ENCODE results near the gene PSG7. TPM values are rescaled to one million over a fixed set of nuclear protein-coding genes. Genes with fewer than 3 reads are reported as not detected.
"Not testable (repeated sequence)": the region's sequence is repeated elsewhere in the genome, so short reads cannot be mapped to it uniquely, and the experiment has no call there.

Gene PSG7
- total RNA-seq, 6 experiments from 2014 or later, result not detected

DNA sequence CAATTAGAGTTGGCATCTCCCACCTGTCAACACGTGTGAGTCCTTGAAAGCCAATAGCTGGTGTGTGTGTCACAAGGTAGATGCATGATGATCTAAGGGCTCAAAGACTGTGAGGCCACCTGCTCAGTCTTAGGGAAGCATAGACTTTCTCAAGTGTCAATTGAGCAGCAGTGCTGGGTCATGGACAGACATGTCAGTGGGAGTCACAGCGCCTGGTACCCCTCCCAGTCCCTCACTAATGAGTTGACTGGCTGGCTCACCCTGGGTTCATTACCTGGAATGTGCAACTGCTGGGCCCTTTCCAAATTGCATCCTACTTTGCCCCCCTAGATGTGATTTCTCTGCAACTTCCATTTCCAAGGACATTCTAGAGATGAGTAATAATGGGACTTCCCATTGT lies 10.2 kb downstream of the PSG7 start:
- WGBS (ENCODE audit: insufficient coverage, low coverage, low lambda C conversion rate, missing lambda C conversion rate), result 14% methylated on average over 2 of the region's 2 CpGs
- intact Hi-C loops (cut with DNase I), result no loop called here
- H3K27ac ChIP-seq, result no peak overlapping the region
- no peaks in the 10 kb centered on the region for H3K27me3 ChIP-seq
- no peaks in the 10 kb centered on the region for H3K4me1 ChIP-seq
- ATAC-seq (no peak), DNase-seq (no peak)
- H3K36me3 ChIP-seq, result no peaks in the 10 kb centered on the region
- no peak overlapping the region for H3K4me3 ChIP-seq
- H3K9me3 ChIP-seq, result no peaks in the 10 kb centered on the region
- TF ChIP-seq, protein P1, sequence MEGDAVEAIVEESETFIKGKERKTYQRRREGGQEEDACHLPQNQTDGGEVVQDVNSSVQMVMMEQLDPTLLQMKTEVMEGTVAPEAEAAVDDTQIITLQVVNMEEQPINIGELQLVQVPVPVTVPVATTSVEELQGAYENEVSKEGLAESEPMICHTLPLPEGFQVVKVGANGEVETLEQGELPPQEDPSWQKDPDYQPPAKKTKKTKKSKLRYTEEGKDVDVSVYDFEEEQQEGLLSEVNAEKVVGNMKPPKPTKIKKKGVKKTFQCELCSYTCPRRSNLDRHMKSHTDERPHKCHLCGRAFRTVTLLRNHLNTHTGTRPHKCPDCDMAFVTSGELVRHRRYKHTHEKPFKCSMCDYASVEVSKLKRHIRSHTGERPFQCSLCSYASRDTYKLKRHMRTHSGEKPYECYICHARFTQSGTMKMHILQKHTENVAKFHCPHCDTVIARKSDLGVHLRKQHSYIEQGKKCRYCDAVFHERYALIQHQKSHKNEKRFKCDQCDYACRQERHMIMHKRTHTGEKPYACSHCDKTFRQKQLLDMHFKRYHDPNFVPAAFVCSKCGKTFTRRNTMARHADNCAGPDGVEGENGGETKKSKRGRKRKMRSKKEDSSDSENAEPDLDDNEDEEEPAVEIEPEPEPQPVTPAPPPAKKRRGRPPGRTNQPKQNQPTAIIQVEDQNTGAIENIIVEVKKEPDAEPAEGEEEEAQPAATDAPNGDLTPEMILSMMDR (IDR thresholded peaks at IDR 0.05), result no peak
- no peak for TF ChIP-seq POLR2A (IDR thresholded peaks at IDR 0.05)

DNA sequence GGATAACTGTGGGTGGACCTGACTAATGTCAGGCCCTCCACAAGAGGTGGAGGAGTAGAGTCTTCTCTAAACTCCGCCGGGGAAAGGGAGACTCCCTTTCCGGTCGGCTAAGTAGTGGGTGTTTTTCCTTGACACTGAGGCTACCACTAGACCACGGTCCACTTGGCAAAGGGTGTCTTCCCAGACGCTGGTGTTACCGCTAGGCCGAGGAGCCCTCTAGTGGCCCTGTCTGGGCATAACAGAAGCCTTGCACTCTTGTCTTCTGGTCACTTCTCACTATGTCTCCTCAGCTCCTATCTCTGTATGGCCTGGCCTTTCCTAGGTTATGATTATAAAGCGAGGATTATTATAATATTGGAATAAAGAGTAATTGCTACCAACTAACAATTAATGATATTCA lies 13.9 kb downstream of the PSG7 start:
- TF ChIP-seq, protein P1 (IDR thresholded peaks at IDR 0.05), result peak in 3 of 4 donors; percentile 11 to 56 (median 29)
- H3K4me3 ChIP-seq; intact Hi-C loops (cut with DNase I); H3K27me3 ChIP-seq; H3K9me3 ChIP-seq; H3K27ac ChIP-seq; H3K4me1 ChIP-seq; ATAC-seq; H3K36me3 ChIP-seq: not testable (repeated sequence)
- DNase-seq, result peak in 1 of 3 donors; percentile 30
- 27% methylated on average over 9 of the region's 9 CpGs for WGBS (ENCODE audit: insufficient coverage, low coverage, low lambda C conversion rate, missing lambda C conversion rate)

DNA sequence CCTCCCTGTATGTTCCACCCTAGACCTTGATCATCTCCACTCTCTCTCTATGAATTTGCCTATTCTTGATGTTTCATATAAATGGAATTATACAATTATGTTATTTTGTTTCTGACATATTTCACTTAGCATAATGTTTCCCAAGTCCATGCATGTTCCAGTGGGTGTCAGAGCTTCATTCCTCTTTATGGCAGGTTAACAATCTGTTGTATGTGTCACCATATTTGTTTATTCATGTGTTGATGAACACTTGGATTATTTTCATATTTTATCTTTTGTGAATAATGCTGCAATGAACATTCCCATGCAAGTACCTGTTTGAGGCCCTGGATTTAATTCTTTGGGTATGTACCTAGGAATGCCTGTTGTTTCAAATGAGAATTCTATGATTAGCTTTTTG lies 16.0 kb downstream of the PSG7 start:
- DNase-seq; ATAC-seq; H3K27ac ChIP-seq; intact Hi-C loops (cut with DNase I); H3K4me1 ChIP-seq; H3K36me3 ChIP-seq; H3K4me3 ChIP-seq; H3K9me3 ChIP-seq; H3K27me3 ChIP-seq: not testable (repeated sequence)

DNA sequence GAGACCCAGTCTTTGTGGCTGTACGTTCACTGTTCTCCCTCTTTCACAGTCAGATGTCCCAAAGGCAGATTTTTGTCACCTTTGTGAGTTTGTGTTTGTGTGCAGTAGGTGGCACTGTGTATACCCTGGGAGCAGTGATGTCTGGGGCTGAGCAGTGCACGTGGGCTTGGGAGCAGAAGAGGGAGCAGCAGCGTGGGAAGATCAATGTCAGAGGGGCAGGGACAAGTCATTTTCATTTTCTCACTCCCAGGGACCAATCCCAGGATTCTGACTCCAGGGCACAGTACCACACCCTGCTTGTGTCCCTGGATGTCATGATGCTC lies 17.3 kb downstream of the PSG7 start:
- ATAC-seq (no peak), DNase-seq (no peak)
- Histone ChIP-seq H3K27me3 (no peaks in the 10 kb centered on the region), H3K27ac (no peak overlapping the region), H3K4me1 (no peaks in the 10 kb centered on the region), H3K4me3 (no peak overlapping the region), H3K36me3 (no peaks in the 10 kb centered on the region), H3K9me3 (no peaks in the 10 kb centered on the region)
- TF ChIP-seq, protein P1 (IDR thresholded peaks at IDR 0.05), result no peak
- no peak for TF ChIP-seq POLR2A (IDR thresholded peaks at IDR 0.05)
- intact Hi-C loops (cut with DNase I), result no loop called here
- 20% methylated on average over 2 of the region's 3 CpGs for WGBS (ENCODE audit: insufficient coverage, low coverage, low lambda C conversion rate, missing lambda C conversion rate)

DNA sequence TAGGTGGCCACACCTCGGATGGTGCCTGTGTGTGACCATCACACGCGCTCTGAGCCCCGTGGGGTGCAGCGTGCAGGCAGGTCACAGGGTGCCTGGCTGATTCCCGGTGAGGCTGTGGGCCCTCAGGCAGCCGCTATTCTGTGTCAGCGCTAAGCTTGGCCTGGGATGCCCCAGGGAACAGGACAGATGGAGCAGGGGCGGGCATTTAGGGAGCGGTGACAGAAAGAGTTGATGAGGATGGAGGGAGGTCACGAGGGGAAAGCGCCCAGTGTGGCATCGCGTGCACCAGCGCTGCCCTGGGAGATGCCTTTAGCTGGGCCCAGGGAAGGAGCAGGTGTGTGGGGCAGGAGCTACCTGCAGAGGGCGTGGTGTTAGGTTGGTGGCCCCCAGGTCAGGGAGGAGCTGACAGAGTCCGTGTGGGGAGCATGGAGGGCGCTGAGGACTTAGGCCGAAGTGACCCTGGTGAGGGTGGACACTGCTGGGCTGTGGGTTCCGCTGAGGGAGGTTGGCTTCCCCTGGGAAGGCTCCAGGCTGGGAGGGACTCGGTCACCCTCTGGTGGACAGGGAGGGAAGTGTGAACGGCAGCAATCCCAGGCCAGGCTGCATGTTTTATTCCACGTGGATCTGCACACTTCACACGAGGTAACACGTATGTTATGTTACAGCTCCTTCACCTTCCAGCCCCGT lies 17.8 kb downstream of the PSG7 start:
- DNase-seq; H3K4me1 ChIP-seq; H3K36me3 ChIP-seq; H3K4me3 ChIP-seq; ATAC-seq; H3K27me3 ChIP-seq; intact Hi-C loops (cut with DNase I); H3K9me3 ChIP-seq; H3K27ac ChIP-seq: not testable (repeated sequence)
- TF ChIP-seq, protein P1 (IDR thresholded peaks at IDR 0.05), result peak in 1 of 4 donors; percentile 27
- WGBS (ENCODE audit: insufficient coverage, low coverage, low lambda C conversion rate, missing lambda C conversion rate), result 80% methylated on average over 1 of the region's 26 CpGs

DNA sequence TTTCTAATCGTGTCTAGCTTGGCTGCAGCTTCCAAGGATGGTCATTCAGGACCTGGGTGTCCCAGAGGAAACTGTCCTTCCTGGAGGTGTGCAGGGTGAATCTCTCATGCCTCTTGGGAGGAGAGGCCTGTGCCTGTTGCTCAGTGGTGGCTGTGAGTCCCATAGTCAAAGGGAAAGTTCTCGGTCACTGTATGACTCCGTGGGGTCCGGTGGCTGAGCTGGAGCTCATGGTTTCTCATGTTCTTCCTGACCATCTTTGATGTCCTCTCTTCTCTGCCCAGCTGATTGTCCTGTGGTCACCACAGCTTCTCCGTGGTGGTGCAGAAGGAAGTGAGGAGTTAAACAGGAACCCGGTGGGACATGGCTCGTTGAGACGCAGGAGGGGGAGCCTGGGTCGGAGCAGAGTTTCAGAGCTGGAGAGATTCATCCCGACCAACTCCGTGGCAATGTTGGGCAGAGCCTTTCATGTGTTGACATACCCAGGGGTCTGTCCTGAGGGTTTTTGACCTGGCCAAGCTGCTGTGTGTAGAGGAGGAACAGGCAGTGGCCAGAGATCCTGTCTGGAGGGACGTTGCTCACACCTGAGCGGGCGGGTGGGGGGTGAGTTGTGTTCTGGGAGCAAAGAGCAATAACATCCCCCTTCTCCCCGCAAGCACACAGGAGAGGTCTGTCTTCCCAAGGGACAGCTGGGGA lies 18.5 kb downstream of the PSG7 start:
- H3K4me3 ChIP-seq; H3K27me3 ChIP-seq; H3K9me3 ChIP-seq; H3K36me3 ChIP-seq; intact Hi-C loops (cut with DNase I); ATAC-seq; H3K27ac ChIP-seq; DNase-seq; H3K4me1 ChIP-seq: not testable (repeated sequence)
- WGBS (ENCODE audit: insufficient coverage, low coverage, low lambda C conversion rate, missing lambda C conversion rate), result 62% methylated on average over 8 of the region's 15 CpGs

DNA sequence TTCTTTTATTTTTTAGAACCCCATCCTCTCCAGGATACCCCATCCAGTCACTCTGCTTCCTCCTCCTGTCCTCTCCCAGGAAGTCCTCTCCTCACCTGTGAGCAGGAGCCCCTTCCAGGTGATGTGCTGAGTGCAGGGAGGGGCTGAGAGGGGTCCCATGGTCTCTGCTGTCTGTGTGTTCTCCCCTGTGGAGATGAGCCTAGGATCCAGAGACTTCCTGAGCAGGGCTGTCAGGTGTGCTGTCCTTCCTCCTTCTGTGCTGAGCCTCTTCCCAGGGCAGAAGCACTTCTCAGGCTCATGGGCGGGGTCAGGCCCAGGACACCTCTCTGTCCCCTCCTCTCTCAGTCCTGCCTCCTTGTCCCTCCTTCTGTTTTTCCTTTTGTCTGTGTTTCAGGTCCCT lies 19.4 kb downstream of the PSG7 start, which contains the start of gene PSG6:
PSG6 (minus strand) TSS at position 261 of the 400 bp plus-strand sequence; CDS start at position 159, 102 bp downstream.
- intact Hi-C loops (cut with DNase I); H3K9me3 ChIP-seq; H3K4me3 ChIP-seq; H3K27me3 ChIP-seq; H3K36me3 ChIP-seq; DNase-seq; ATAC-seq; H3K4me1 ChIP-seq; H3K27ac ChIP-seq: not testable (repeated sequence)
- WGBS (ENCODE audit: insufficient coverage, low coverage, low lambda C conversion rate, missing lambda C conversion rate), result no CpG with 5 or more reads among the region's 1 CpG

DNA sequence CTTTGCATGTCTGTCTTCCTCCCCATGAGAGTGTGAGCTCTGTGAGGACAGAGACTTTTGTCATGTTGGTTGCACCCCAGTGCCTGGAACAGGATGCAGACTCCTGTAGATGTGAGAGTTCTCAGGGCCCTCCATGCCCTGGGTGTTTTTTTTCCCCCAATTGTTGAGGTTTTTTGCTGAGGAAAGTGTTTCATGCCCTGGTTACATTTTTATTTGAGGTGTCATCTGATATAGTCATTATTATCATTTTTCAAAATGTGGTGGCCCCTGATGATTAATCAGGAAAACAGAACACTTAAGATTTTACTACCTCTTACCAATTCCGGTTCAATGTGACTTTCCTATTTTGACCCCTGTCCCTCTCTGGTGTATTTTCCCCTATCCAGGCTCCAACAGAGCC lies 20.1 kb downstream of the PSG7 start:
- ATAC-seq; H3K9me3 ChIP-seq; H3K4me3 ChIP-seq; H3K27ac ChIP-seq; intact Hi-C loops (cut with DNase I); H3K27me3 ChIP-seq; H3K36me3 ChIP-seq; DNase-seq; H3K4me1 ChIP-seq: not testable (repeated sequence)
- 48% methylated on average over 1 of the region's 1 CpG for WGBS (ENCODE audit: insufficient coverage, low coverage, low lambda C conversion rate, missing lambda C conversion rate)

Data from right lobe of liver (tissue), 6 donors.